GM18951 (cell line): ENCODE results near the gene ZFP14.

Source experiments
- POLR2A ChIP-seq: IDR thresholded peaks from 4 replicates; pipeline ENCODE4 v1.6.1; 2011; ENCODE audit warnings: mild to moderate bottlenecking; ENCODE audit not compliant: insufficient read length, insufficient read depth; ENCODE audit errors: extremely low read depth
- in situ Hi-C: fragments of 300-500 bp; cut with MboI; formaldehyde crosslinking; loops from one replicate; pipeline ENCODE4 v1.12.0; 2022; ENCODE audit warnings: low sequenced_read_pairs, mixed read lengths, inconsistent platforms; ENCODE audit not compliant: unreplicated experiment

ZFP14 gene

DNA sequence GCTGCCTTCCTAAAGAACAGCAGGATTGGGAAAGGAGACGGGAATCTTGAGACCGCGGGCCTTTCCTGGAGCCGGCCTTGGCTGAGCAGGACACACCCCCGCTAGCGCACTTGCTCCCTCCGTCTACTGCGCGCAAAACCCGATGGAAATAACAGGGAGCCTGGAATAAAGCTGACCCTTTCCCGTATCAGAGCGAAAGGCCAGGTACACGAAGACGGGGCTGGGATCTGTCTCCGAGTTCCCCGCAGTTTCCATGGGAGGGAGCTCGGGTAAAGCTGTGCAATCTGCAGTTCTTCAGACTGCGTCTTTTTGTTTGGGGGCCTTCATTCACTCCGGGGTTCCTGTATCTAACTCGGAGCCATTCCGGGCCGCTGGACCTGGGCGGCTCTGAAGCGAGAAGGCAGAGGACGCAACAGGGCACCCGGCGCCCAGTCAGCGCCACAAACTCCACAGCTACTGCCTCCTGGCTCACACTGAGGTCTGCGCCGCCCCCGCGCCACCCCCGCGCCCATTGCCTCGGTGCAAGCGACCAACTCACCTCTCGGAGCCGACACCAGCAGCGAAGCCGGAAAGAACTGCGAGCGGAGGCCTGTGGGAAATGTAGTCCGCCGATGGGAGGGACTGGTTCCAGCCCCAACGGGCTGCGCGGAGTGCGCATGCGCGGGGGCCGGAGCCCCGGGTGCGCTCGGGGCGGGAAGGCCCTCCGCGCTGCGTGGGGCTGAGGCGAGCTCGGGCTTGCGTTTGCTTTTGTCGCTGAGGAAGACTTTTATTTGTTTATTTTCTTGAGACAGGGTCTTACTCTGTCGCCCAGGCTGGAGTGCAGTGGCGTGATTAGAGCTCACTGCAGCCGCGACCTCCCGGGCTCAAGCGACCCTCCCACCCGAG, at the start of gene ZFP14:
TSS of gene ZFP14 (minus strand) at position 577 of the 885 bp plus-strand sequence. CDS start 11,309 bp downstream, outside the sequence.
- TF ChIP-seq POLR2A, result peak; percentile 51
- in situ Hi-C loops, result no loop called here

DNA sequence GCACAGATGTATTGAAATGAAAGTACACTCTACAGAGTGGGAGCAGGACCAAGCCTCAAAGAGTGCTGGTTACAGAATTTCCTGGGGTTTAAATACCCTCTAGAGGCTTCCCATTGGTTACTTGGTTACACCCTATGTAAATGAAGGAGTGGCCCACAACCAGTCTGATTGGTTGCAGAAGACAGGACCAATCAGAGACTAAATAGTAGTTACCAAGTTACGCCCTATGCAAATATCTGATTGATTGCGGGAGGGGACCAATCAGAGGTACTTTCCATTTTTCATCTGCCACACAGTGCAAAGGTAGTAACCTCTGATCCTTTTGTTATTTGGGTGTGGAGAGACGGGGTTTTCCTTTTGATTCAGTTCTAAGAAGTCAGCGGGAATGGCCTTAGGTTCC, 44.9 kb upstream of the ZFP14 start:
- in situ Hi-C loops, result no loop called here
- no peak for TF ChIP-seq POLR2A

DNA sequence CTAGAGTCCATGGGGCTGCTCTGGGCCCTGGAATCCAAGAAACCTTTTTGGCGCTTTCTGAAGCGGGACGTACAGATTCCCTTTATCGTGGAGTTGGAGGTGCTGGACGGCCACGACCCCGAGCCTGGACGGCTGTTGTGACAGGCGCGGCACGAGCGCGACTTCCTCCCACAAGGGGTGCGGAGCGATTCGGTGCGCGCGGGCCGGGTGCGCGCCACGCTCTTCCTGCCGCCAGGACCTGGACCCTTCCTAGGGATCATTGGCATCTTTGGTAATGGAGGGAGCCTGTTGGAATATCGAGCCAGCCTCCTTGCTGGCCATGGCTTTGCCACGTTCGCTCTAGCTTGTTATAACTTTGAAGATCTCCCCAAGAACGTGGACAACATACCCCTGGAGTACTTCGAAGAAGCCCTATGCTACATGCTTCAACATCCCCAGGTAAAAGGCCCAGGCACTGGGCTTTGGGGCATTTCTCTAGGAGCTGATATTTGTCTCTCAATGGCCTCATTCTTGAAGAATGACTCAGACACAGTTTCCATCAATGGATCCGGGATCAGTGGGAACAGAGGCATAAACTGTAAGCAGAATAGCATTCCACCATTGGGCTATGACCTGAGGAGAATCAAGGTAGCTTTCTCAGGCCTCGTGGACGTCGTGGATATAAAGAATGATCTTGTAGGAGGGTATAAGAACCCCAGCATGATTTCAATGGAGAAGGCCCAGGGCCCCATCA, 42.9 kb upstream of the ZFP14 start:
- in situ Hi-C loops, result no loop called here
- no peak for TF ChIP-seq POLR2A

DNA sequence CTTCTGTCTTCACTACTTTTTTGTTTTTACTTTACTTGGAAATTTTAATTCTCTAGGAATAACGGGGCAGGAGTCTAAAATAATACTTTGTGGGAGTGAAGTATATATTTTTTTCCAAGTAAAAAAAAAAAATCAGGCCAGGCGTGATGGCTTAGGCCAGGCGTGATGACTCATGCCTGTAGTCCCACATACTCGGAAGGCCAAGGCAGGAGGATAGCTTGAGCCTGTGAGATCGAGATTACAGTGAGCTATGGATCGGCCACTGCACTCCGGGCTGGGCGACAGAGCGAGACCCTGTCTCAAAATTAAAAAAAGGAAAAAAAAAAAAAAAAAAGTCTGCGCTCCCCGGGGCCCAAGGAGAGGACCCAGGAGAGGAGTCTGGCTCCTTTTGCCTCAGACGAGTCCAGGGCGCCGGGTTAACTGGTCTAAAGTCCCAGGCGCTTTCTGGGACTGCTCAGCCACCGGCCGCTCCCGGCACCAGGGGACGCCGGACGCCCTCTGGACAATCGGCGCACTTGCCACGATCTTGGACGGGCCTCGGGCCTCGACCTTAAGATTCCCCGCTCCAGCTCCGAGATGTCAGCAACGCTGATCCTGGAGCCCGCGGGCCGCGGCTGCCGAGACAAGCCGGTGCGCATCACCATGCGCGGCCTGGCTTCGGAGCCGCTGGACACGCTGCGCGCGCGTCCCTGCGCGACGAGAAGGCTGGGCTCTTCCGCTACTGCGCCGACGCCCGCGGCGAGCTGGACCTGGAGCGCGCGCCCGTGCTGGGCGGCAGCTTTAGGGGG, 42.2 kb upstream of the ZFP14 start:
- in situ Hi-C loops, result no loop called here
- TF ChIP-seq POLR2A, result no peak

- peak; percentile 80 for TF ChIP-seq POLR2A
- in situ Hi-C loops, result no loop called here
These were observed 39.4 kb upstream of the ZFP14 start, which contains the start of gene ZFP82 for GRCh38 chr19:36418287-36419001. ZFP82 (minus strand) TSS chr19:36418644; CDS start chr19:36409789, 8,855 bp downstream.

DNA sequence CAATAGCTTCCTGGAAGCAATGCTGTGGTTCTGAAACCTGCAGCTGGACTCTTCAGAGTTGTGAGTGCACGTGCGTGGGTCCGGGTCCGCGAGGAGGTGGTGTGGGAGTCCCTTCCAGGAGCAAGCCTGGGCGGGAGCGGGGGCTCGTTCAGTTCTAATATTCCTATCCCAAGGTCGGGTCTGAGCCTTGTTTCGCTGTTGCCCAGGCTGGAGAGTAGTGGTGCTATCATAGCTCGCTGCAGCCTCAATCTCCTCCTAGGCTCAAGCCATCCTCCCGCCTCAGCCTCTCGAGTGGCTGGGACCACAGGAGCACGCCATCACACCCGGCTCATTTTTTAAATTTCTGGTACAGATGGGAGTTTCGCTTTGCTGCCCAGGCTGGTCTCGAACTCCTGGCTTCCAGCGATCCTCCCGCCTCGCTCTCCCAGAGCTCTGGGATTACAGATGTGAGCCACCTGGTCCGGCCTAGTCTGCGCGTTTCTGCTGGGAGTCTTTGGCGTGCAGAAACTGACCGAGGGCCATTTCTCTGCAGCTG, 38.8 kb upstream of the ZFP14 start:
- no peak for TF ChIP-seq POLR2A
- in situ Hi-C loops, result no loop called here

- in situ Hi-C loops, result no loop called here
- no peak for TF ChIP-seq POLR2A
These were observed 30.8 kb upstream of the ZFP14 start for GRCh38 chr19:36409841-36410240.

DNA sequence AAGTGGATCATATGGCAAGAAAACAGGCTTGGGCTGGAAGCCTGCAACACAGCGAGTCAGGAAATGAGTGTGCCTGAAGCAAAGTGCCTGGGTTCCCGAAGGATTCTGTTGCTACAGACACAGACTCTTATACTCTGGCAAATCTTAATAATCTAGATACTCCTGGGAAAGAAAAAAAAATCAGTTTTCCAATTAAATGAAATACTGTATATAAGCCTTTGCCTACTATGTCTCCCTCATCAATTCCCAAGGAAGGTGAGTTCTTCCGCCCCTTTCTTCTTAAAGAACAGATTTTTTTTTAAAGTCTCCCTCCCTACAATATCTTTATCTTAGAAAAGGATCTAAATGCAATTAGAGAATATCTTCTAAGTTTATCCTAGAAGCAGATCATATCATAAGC, 29.1 kb upstream of the ZFP14 start:
- TF ChIP-seq POLR2A, result no peak

GRCh38 chr19:36404498-36404897, 25.5 kb upstream of the ZFP14 start:
- TF ChIP-seq POLR2A, result no peak
- in situ Hi-C loops, result no loop called here

More for the DNA sequence above, 29.1 kb upstream of the ZFP14 start:
- in situ Hi-C loops, result no loop called here

DNA sequence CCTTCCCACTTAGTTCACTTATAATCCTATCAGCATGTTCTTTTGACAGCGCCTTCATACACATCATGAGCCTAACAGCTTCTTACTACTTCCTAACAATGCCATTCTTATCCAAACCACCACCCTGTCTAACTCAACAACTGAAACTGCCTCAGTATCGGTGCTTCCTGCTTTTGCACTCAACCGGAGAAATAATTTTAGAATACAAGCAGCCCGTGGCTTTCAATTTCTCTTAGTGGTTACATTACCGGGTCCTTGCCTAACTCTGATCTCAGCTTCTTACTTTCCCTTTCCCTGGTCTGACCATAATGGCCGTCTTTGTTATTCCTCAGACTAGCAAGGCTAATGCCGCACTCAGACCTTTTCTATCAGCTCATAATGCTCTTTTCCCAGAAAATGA, 22.5 kb upstream of the ZFP14 start:
- in situ Hi-C loops, result no loop called here
- no peak for TF ChIP-seq POLR2A

DNA sequence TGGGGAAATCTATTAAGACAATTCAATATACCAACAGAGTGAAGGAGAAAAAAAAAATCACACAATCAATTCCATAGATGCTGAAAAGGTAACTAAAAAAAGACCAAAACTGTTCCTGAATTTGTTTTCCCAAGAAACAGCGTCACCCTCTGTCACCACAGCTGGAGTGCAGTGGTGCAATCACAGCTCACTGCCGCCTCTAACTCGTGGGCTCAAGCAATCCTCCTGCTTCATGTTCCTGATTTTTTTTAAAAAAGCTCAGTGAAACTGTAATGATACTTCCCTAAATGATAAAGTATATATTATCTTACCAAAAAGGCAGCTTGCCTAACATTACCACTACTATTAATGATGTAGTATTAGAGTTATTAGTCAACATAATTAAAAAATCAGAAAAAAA, 19.6 kb upstream of the ZFP14 start:
- TF ChIP-seq POLR2A, result no peak
- in situ Hi-C loops, result no loop called here
